ENCODE measurements around the gene HECTD1.

DNA sequence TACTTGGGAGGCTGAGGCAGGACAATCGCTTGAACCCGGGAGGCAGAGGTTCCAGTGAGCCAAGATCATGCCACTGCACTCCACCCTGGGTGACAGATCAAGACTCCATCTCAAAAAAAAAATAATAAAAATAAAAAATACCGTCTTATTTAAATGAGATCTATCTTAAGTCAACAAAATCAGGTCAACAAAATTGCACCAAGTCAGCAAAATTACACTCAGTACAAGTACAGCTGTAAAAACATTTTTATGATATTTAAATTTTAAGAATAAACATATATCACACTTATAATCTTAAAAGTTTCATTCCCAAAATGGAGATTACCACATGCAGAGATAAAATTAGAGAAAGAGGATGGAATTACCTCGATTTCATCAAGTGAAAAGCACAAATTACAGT is 33.2 kb downstream of the HECTD1 start:
- TF ChIP-seq, protein P1, sequence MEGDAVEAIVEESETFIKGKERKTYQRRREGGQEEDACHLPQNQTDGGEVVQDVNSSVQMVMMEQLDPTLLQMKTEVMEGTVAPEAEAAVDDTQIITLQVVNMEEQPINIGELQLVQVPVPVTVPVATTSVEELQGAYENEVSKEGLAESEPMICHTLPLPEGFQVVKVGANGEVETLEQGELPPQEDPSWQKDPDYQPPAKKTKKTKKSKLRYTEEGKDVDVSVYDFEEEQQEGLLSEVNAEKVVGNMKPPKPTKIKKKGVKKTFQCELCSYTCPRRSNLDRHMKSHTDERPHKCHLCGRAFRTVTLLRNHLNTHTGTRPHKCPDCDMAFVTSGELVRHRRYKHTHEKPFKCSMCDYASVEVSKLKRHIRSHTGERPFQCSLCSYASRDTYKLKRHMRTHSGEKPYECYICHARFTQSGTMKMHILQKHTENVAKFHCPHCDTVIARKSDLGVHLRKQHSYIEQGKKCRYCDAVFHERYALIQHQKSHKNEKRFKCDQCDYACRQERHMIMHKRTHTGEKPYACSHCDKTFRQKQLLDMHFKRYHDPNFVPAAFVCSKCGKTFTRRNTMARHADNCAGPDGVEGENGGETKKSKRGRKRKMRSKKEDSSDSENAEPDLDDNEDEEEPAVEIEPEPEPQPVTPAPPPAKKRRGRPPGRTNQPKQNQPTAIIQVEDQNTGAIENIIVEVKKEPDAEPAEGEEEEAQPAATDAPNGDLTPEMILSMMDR (IDR thresholded peaks at IDR 0.05): no peak
- TF ChIP-seq, protein P2, sequence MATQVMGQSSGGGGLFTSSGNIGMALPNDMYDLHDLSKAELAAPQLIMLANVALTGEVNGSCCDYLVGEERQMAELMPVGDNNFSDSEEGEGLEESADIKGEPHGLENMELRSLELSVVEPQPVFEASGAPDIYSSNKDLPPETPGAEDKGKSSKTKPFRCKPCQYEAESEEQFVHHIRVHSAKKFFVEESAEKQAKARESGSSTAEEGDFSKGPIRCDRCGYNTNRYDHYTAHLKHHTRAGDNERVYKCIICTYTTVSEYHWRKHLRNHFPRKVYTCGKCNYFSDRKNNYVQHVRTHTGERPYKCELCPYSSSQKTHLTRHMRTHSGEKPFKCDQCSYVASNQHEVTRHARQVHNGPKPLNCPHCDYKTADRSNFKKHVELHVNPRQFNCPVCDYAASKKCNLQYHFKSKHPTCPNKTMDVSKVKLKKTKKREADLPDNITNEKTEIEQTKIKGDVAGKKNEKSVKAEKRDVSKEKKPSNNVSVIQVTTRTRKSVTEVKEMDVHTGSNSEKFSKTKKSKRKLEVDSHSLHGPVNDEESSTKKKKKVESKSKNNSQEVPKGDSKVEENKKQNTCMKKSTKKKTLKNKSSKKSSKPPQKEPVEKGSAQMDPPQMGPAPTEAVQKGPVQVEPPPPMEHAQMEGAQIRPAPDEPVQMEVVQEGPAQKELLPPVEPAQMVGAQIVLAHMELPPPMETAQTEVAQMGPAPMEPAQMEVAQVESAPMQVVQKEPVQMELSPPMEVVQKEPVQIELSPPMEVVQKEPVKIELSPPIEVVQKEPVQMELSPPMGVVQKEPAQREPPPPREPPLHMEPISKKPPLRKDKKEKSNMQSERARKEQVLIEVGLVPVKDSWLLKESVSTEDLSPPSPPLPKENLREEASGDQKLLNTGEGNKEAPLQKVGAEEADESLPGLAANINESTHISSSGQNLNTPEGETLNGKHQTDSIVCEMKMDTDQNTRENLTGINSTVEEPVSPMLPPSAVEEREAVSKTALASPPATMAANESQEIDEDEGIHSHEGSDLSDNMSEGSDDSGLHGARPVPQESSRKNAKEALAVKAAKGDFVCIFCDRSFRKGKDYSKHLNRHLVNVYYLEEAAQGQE (IDR thresholded peaks at IDR 0.05; ENCODE audit: insufficient read depth in 1 of 2, low read depth in 2 of 2, low read length in 1 of 2): no peak

All from Panc1 (cell line).